ENCODE data around the gene PFDN4. TPM values are rescaled to one million over a fixed set of nuclear protein-coding genes. Genes with fewer than 3 reads are reported as not detected.
"Not testable (repeated sequence)": the region's sequence is repeated elsewhere in the genome, so short reads cannot be mapped to it uniquely, and the experiment has no call there.

The PFDN4 gene
- total RNA-seq, 4 donors from 2014 or later = 4.6 to 73.5 (median 28.5) TPM

- H3K27me3 ChIP-seq = no peaks in the 10 kb centered on the region
- H3K9me3 ChIP-seq = no peaks in the 10 kb centered on the region
- no peak overlapping the region for H3K4me3 ChIP-seq
- WGBS, 2 donors (ENCODE audit: low coverage in 1 of 2) = 51 to 56% methylated on average over 3 to 4 of the region's 4 CpGs
- no peak for DNase-seq
- H3K36me3 ChIP-seq = peaks cover 0 to 4% (median 1%) of the 10 kb centered on the region in 4 donors
- no peak overlapping the region for H3K27ac ChIP-seq
- in situ Hi-C loops (cut with MboI; ENCODE audit: low pct_ligation_motif_present in 1 of 4, low pct_unique_long_range_greater_than_20kb in 1 of 4, low sequenced_read_pairs in 3 of 4) (loop anchor here (5.0 to 25.0 kb wide), 4 partner anchors 411 to 661 kb away; no protein-coding TSS in a partner anchor), intact Hi-C loops (cut with DNase I; ENCODE audit: low total_unique reads) (loop anchor here (5.0 kb wide), 1 partner anchor 424 kb away; no protein-coding TSS in a partner anchor)
- H3K4me1 ChIP-seq = no peaks in the 10 kb centered on the region
- TF ChIP-seq POLR2A (IDR thresholded peaks at IDR 0.05) = no peak
- no peak for TF ChIP-seq POLR2AphosphoS5 (IDR thresholded peaks at IDR 0.05)
- no peak for TF ChIP-seq CTCF (IDR thresholded peaks at IDR 0.05)
- no peak for TF ChIP-seq EP300 (IDR thresholded peaks at IDR 0.05; ENCODE audit: low read depth)
Observed at GRCh38 chr20:54223751-54224150, 15.9 kb downstream of the PFDN4 start.

- H3K4me1 ChIP-seq, H3K36me3 ChIP-seq, DNase-seq, H3K9me3 ChIP-seq, H3K27ac ChIP-seq, H3K27me3 ChIP-seq, H3K4me3 ChIP-seq: not testable (repeated sequence)
- in situ Hi-C loops (cut with MboI; ENCODE audit: low pct_ligation_motif_present in 1 of 4, low pct_unique_long_range_greater_than_20kb in 1 of 4, low sequenced_read_pairs in 3 of 4) = loop anchor here (5.0 to 25.0 kb wide), 4 partner anchors 410 to 662 kb away; no protein-coding TSS in a partner anchor
- intact Hi-C loops (cut with DNase I; ENCODE audit: low total_unique reads) = loop anchor here (5.0 kb wide), 1 partner anchor 423 kb away; no protein-coding TSS in a partner anchor
- WGBS, 2 donors (ENCODE audit: low coverage in 1 of 2) = 92 to 95% methylated on average over 8 to 9 of the region's 9 CpGs
Observed at GRCh38 chr20:54224642-54225041, 16.8 kb downstream of the PFDN4 start.

- H3K36me3 ChIP-seq = no peaks in the 10 kb centered on the region
- DNase-seq = no peak
- H3K27ac ChIP-seq = no peak overlapping the region
- no peaks in the 10 kb centered on the region for H3K9me3 ChIP-seq
- no peak overlapping the region for H3K4me3 ChIP-seq
- H3K27me3 ChIP-seq = no peaks in the 10 kb centered on the region
- in situ Hi-C loops (cut with MboI; ENCODE audit: low pct_ligation_motif_present in 1 of 4, low pct_unique_long_range_greater_than_20kb in 1 of 4, low sequenced_read_pairs in 3 of 4) (loop anchor here in 2 of 4 donors (10.0 kb wide), 2 partner anchors 408 to 418 kb away; no protein-coding TSS in a partner anchor), intact Hi-C loops (cut with DNase I; ENCODE audit: low total_unique reads) (no loop called here)
- TF ChIP-seq POLR2AphosphoS5 (IDR thresholded peaks at IDR 0.05) (no peak), POLR2A (IDR thresholded peaks at IDR 0.05) (no peak), EP300 (IDR thresholded peaks at IDR 0.05; ENCODE audit: low read depth) (no peak), CTCF (IDR thresholded peaks at IDR 0.05) (no peak)
- no peaks in the 10 kb centered on the region for H3K4me1 ChIP-seq
Observed at GRCh38 chr20:54227241-54227640, 19.4 kb downstream of the PFDN4 start.

GRCh38 chr20:54227751-54228150 is 19.9 kb downstream of the PFDN4 start:
- H3K4me3 ChIP-seq = no peak overlapping the region
- no peak overlapping the region for H3K27ac ChIP-seq
- no peak for DNase-seq
- H3K36me3 ChIP-seq = no peaks in the 10 kb centered on the region
- in situ Hi-C loops (cut with MboI; ENCODE audit: low pct_ligation_motif_present in 1 of 4, low pct_unique_long_range_greater_than_20kb in 1 of 4, low sequenced_read_pairs in 3 of 4) (loop anchor here in 2 of 4 donors (10.0 kb wide), 2 partner anchors 407 to 417 kb away; no protein-coding TSS in a partner anchor), intact Hi-C loops (cut with DNase I; ENCODE audit: low total_unique reads) (no loop called here)
- H3K9me3 ChIP-seq = peaks cover 0 to 3% of the 10 kb centered on the region in 2 donors
- H3K4me1 ChIP-seq = no peaks in the 10 kb centered on the region
- 89 to 100% methylated on average over 1 to 5 of the region's 5 CpGs for WGBS, 2 donors (ENCODE audit: low coverage in 1 of 2)
- no peak for TF ChIP-seq CTCF (IDR thresholded peaks at IDR 0.05)
- TF ChIP-seq POLR2A (IDR thresholded peaks at IDR 0.05) = no peak
- TF ChIP-seq EP300 (IDR thresholded peaks at IDR 0.05; ENCODE audit: low read depth) = no peak
- H3K27me3 ChIP-seq = no peaks in the 10 kb centered on the region

- in situ Hi-C loops (cut with MboI; ENCODE audit: low pct_ligation_motif_present in 1 of 4, low pct_unique_long_range_greater_than_20kb in 1 of 4, low sequenced_read_pairs in 3 of 4) (loop anchor here in 2 of 4 donors (10.0 kb wide), 2 partner anchors 406 to 416 kb away; no protein-coding TSS in a partner anchor), intact Hi-C loops (cut with DNase I; ENCODE audit: low total_unique reads) (no loop called here)
- H3K36me3 ChIP-seq = no peaks in the 10 kb centered on the region
- no peaks in the 10 kb centered on the region for H3K27me3 ChIP-seq
- no peak overlapping the region for H3K27ac ChIP-seq
- H3K9me3 ChIP-seq = peaks cover 0 to 4% of the 10 kb centered on the region in 2 donors
- TF ChIP-seq POLR2AphosphoS5 (IDR thresholded peaks at IDR 0.05) (no peak), CTCF (IDR thresholded peaks at IDR 0.05) (no peak), POLR2A (IDR thresholded peaks at IDR 0.05) (no peak), EP300 (IDR thresholded peaks at IDR 0.05; ENCODE audit: low read depth) (no peak)
- H3K4me3 ChIP-seq = no peak overlapping the region
- no peak for DNase-seq
- WGBS, 2 donors (ENCODE audit: low coverage in 1 of 2) = 63 to 81% methylated on average over 3 of the region's 3 CpGs
- H3K4me1 ChIP-seq = no peaks in the 10 kb centered on the region
Observed at GRCh38 chr20:54228841-54229240, 21.0 kb downstream of the PFDN4 start.

All from transverse colon (tissue), 4 donors.